MCF 10A (cell line): Measurements from ENCODE around the gene KCTD16. TPM values are rescaled to one million over a fixed set of nuclear protein-coding genes. Genes with fewer than 3 reads are reported as not detected.

Experiments
- BruUV-seq: library from RNA; stranded (reverse); fragments of 400-500 nt; replicated peaks from 2 replicates; lab custom pipeline; 2021; lab: Mats Ljungman, UMichigan
- CTCF ChIA-PET: fragments of 300-600 bp; sonication (Branson Sonifier 250); formaldehyde crosslinking; extraction: SDS; loops from one replicate; lab custom pipeline; 2021; ENCODE audit warnings: antibody characterized with exemption, inconsistent platforms; lab: Yijun Ruan, JAX
- POLR2A ChIA-PET: fragments of 300-600, 350-650 bp; sonication (Branson Sonifier 250); formaldehyde crosslinking; extraction: SDS; loops from one replicate; lab custom pipeline; 2020; ENCODE audit warnings: antibody characterized with exemption, inconsistent platforms; lab: Yijun Ruan, JAX
- DNase-seq: peaks from one replicate; pipeline ENCODE4 v3.0.0-alpha.2; 2018; ENCODE audit not compliant: unreplicated experiment
- H3K27ac Mint-ChIP-seq: one replicate; pipeline ENCODE4 v1.8.0; 2022; ENCODE audit warnings: mild to moderate bottlenecking, low read depth, mixed read lengths; ENCODE audit not compliant: unreplicated experiment
- H3K27me3 Mint-ChIP-seq: one replicate; pipeline ENCODE4 v1.8.0; 2022; ENCODE audit warnings: mixed read lengths; ENCODE audit not compliant: insufficient read depth, unreplicated experiment
- H3K36me3 Mint-ChIP-seq: one replicate; pipeline ENCODE4 v1.8.0; 2022; ENCODE audit warnings: mild to moderate bottlenecking, moderate library complexity, mixed read lengths; ENCODE audit not compliant: insufficient read depth, unreplicated experiment
- H3K4me1 Mint-ChIP-seq: one replicate; pipeline ENCODE4 v1.8.0; 2022; ENCODE audit warnings: mixed read lengths; ENCODE audit not compliant: insufficient read depth, unreplicated experiment
- H3K4me3 Mint-ChIP-seq: one replicate; pipeline ENCODE4 v1.8.0; 2022; ENCODE audit warnings: mild to moderate bottlenecking, moderate library complexity, mixed read lengths; ENCODE audit not compliant: unreplicated experiment
- H3K9me3 Mint-ChIP-seq: one replicate; pipeline ENCODE4 v1.8.0; 2022; ENCODE audit warnings: mixed read lengths; ENCODE audit not compliant: unreplicated experiment
- intact Hi-C: fragments of 100-400 bp; cut with micrococcal nuclease; formaldehyde crosslinking; loops from 2 replicates; pipeline ENCODE4 v1.14.1; 2022
- total RNA-seq: library from RNA; stranded (reverse); gene quantifications from 2 replicates; pipeline ENCODE4 v1.2.3, GENCODE V29; 2022
- TF ChIP-seq, protein P1 (sequence below): fragments of 200-600 bp; IDR thresholded peaks from one replicate; pipeline ENCODE4 v1.8.0; 2022; ENCODE audit warnings: antibody characterized with exemption, mild to moderate bottlenecking; ENCODE audit not compliant: unreplicated experiment

The KCTD16 gene
- total RNA-seq, 1 experiment from 2014 or later, result 0.16 TPM

DNA sequence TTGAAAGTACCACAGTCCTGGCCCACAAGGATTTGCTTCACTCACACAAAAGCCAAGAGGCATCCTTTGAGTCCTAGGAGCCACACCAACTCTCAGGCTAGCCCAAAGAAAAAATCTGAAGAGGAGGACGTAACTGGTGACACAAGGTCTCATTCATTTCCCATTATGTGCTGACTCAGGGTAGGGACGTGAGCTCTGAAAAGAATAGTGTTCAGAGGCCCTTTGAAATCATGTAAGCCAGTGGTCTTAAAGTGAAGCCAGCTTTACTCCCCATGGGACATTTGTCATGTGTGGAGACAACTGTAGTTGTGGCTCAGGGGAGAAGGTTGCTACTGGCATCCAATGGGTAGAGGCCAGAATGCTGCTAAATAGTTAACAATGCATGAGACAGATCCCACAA is 332.4 kb downstream of the KCTD16 start:
- intact Hi-C loops, result no loop called here
- BruUV-seq, result no TSS peak
- Mint-ChIP-seq H3K27ac (no peak overlapping the region), H3K9me3 (peaks cover 4% of the 10 kb centered on the region), H3K36me3 (no peaks in the 10 kb centered on the region), H3K27me3 (no peaks in the 10 kb centered on the region), H3K4me3 (no peak overlapping the region), H3K4me1 (peaks cover 9% of the 10 kb centered on the region)
- TF ChIP-seq, protein P1, sequence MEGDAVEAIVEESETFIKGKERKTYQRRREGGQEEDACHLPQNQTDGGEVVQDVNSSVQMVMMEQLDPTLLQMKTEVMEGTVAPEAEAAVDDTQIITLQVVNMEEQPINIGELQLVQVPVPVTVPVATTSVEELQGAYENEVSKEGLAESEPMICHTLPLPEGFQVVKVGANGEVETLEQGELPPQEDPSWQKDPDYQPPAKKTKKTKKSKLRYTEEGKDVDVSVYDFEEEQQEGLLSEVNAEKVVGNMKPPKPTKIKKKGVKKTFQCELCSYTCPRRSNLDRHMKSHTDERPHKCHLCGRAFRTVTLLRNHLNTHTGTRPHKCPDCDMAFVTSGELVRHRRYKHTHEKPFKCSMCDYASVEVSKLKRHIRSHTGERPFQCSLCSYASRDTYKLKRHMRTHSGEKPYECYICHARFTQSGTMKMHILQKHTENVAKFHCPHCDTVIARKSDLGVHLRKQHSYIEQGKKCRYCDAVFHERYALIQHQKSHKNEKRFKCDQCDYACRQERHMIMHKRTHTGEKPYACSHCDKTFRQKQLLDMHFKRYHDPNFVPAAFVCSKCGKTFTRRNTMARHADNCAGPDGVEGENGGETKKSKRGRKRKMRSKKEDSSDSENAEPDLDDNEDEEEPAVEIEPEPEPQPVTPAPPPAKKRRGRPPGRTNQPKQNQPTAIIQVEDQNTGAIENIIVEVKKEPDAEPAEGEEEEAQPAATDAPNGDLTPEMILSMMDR, result no peak
- POLR2A ChIA-PET, result no interaction called here
- DNase-seq, result no peak
- CTCF ChIA-PET, result interaction anchor here (0.6 kb wide), 1 partner anchor 71 kb away, joined by 4 read pairs; no protein-coding TSS in a partner anchor

DNA sequence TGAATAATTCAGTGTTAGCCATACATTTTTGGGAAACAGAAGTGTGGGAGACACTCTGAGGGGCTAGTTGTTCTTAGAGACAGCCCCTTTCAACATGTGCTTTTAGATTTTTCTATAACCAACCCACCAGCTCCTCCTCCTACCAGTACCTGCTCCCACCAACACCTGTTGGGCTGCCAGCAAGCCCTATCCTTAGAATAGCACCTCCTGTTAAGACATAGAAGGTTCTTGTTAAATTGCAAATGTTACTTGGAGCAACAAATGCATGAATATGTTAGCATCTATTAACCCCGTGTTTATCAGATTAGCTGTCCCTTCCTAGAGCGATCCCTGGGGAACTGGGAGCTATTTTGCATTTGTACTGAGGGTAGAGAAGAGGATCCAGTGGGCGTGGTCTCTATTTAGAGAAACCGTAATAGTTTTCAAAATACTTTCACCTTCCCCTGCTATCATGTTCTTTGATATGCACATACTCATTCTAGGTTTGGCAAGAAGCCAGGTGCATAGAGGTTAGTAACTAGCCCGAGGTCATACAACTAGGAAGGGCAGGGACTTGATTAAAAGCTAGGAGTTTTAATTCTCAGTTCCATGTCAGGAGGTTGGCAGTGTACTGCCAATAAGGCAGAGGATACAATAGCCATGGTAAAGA is 334.4 kb downstream of the KCTD16 start:
- Mint-ChIP-seq H3K9me3 (no peaks in the 10 kb centered on the region), H3K4me1 (peaks cover 9% of the 10 kb centered on the region), H3K36me3 (no peaks in the 10 kb centered on the region), H3K4me3 (peak overlapping the region; percentile 8), H3K27me3 (no peaks in the 10 kb centered on the region), H3K27ac (no peak overlapping the region)
- TF ChIP-seq, protein P1, result no peak
- ChIA-PET POLR2A (interaction anchor here (0.8 to 1.3 kb wide), 2 partner anchors 11 to 17 kb away, joined by 3 read pairs; no protein-coding TSS in a partner anchor), CTCF (interaction anchor here (0.6 to 1.0 kb wide), 4 partner anchors 15 to 316 kb away, joined by 3 to 5 read pairs (median 3); no protein-coding TSS in a partner anchor)
- no TSS peak for BruUV-seq
- peak; percentile 81 for DNase-seq
- intact Hi-C loops, result no loop called here

DNA sequence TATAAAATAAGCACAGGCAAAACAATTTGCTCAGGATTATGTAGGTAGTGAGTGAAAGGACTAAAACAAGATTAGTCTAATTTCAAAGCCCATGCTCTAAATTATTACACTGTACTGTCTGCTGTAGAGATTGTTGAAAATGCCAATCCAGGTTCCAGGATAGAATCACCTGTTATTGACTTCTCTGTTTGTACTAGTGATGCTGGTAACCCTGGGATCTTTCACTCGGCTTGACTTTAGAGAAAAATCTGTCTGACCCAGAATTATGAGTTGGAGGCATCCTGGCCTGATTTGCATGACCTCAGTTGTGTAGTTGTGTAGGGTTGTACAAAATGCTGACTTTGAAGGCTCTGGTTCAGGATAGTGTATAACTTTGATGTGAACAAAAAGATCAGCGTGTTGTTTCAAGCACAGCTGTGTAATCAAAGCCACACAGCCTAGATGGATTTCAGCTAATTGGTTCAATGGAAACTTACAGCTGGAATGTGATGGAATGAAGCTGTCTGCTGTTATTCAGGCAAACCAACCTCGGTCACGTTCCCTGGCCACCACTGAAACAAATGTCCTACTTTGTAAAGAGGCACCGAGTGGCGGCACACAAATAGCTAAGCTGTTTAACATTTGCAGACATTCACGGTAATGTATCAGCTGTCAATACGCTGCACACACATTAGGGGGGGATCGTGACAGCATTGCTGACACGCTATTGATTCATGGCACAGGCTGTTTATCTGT is 340.3 kb downstream of the KCTD16 start:
- H3K36me3 Mint-ChIP-seq, result no peaks in the 10 kb centered on the region
- TF ChIP-seq, protein P1, result no peak
- H3K27me3 Mint-ChIP-seq, result no peaks in the 10 kb centered on the region
- H3K9me3 Mint-ChIP-seq, result peaks cover 7% of the 10 kb centered on the region
- H3K4me3 Mint-ChIP-seq, result no peak overlapping the region
- no peak overlapping the region for H3K27ac Mint-ChIP-seq
- POLR2A ChIA-PET, result interaction anchor here (0.6 to 1.5 kb wide), 3 partner anchors 9 to 73 kb away, joined by 3 to 5 read pairs (median 3); no protein-coding TSS in a partner anchor
- DNase-seq, result no peak
- no peaks in the 10 kb centered on the region for H3K4me1 Mint-ChIP-seq
- BruUV-seq, result no TSS peak
- CTCF ChIA-PET, result interaction anchor here (0.6 kb wide), 1 partner anchor 1608 kb away, joined by 3 read pairs; no protein-coding TSS in a partner anchor
- intact Hi-C loops, result no loop called here

DNA sequence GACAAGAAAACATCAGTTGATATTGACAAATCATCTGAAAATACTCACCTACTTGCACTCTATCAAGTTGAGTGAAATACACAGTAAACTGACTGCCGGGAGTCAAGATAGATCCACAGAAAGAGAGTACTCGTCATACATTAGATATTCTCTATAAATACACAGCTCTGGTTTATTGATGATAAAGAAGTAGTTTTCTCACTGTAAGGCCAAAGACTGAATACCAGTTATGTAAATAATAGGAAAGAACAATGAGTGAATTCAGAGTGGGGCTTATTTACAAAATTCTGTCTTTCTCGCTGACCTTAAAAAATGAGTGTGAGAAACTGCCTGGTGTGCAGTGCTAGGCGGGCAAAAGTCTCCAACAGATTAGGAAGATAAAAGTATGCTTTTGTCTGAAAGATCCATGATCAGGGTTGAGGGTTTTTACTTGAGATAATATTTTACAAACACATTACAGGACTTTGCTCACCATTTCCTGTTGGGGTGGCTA is 341.0 kb downstream of the KCTD16 start:
- TF ChIP-seq, protein P1, result no peak
- Mint-ChIP-seq H3K27me3 (no peaks in the 10 kb centered on the region), H3K36me3 (no peaks in the 10 kb centered on the region), H3K4me3 (no peak overlapping the region), H3K9me3 (peaks cover 7% of the 10 kb centered on the region), H3K4me1 (no peaks in the 10 kb centered on the region), H3K27ac (no peak overlapping the region)
- no TSS peak for BruUV-seq
- CTCF ChIA-PET, result interaction anchor here (0.5 to 0.6 kb wide), 2 partner anchors 620 to 1607 kb away, joined by 3 read pairs; no protein-coding TSS in a partner anchor
- POLR2A ChIA-PET, result interaction anchor here (0.6 to 0.7 kb wide), 2 partner anchors 15 to 72 kb away, joined by 3 read pairs; no protein-coding TSS in a partner anchor
- intact Hi-C loops, result no loop called here
- DNase-seq, result no peak
